Mammary epithelial cell (primary cell): ENCODE results near the gene CMSS1.

Experiments
- EZH2 ChIP-seq: IDR thresholded peaks from 2 replicates; pipeline ENCODE4 v1.6.1; 2012; ENCODE audit warnings: low read length, inconsistent platforms, borderline replicate concordance
- TF ChIP-seq, protein P1 (sequence below), 2 donors: IDR thresholded peaks in 1 of 2; conservative IDR thresholded peaks in 1 of 2; 2 replicates each; pipeline ENCODE4 v1.5.1; 2011 to 2012; ENCODE audit warnings: inconsistent platforms in 2 of 2, low read length in 2 of 2, mild to moderate bottlenecking in 2 of 2, control low read depth in 1 of 2, low read depth in 1 of 2; ENCODE audit not compliant: insufficient read depth in 1 of 2; ENCODE audit errors: extremely low read depth in 1 of 2

DNA sequence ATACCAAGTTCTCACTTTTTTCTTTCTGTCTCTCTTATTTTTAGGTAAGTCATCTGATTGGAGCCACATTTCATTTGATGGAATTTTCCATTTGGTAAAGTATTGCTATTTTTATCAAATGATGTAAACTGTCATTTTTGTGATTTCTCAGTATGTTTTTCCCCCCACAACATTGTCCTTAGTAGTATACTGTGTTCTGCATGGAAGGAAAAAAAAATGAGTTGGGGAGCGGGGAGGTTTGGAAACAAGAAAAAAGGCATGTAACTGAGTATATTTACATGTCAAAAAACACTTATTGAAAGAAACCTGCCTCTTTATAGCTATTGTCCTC, 192.4 kb downstream of the CMSS1 start:
- TF ChIP-seq, protein P1, sequence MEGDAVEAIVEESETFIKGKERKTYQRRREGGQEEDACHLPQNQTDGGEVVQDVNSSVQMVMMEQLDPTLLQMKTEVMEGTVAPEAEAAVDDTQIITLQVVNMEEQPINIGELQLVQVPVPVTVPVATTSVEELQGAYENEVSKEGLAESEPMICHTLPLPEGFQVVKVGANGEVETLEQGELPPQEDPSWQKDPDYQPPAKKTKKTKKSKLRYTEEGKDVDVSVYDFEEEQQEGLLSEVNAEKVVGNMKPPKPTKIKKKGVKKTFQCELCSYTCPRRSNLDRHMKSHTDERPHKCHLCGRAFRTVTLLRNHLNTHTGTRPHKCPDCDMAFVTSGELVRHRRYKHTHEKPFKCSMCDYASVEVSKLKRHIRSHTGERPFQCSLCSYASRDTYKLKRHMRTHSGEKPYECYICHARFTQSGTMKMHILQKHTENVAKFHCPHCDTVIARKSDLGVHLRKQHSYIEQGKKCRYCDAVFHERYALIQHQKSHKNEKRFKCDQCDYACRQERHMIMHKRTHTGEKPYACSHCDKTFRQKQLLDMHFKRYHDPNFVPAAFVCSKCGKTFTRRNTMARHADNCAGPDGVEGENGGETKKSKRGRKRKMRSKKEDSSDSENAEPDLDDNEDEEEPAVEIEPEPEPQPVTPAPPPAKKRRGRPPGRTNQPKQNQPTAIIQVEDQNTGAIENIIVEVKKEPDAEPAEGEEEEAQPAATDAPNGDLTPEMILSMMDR (conservative IDR thresholded peaks at IDR 0.05 in 1 of 2, IDR thresholded peaks at IDR 0.05 in 1 of 2; ENCODE audit: extremely low read depth in 1 of 2, insufficient read depth in 1 of 2, low read depth in 1 of 2, low read length in 2 of 2) = no peak
- no peak for TF ChIP-seq EZH2
